ENCODE data around the gene TIMD4.

Gene TIMD4

DNA sequence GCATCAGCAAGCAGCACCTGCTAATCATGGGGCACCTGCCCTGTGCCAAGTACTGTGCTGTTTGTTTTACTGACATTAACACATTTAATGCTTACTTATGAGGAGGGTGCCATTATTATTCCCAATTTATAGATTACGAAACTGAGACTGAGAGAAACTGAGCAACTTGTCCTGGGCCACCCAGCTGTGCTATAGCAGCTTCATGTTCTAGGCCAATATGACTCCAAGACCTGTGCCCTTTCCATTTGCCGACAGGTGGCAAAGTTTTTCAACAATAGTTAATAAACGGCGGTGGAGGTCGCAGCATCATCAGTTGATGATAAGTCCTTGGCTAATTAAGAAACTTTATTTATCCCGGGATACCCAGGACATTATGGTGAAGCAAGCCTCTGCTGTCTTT is 55.4 kb downstream of the TIMD4 start:
- ATAC-seq, result no peak
- no peak for TF ChIP-seq CSDC2 (CRISPR knock-in tag; IDR thresholded peaks at IDR 0.05)

DNA sequence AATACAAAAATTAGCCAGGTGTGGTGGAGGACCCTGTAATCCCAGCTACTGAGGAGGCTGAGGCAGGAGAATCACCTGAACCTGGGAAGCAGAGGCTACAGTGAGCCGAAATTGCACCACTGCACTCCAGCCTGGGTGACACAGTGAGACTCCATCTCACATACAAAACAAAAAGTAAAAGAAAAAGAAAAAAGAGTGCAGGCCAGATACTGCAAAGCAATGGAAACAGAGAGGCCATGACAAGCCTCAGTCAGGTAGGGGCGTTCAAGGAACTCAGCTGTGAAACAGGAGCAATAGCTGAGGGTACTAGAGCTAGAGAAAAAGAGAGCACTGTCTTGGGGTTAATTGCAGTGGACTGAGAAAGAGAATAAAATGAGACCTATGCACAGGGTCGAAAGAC is 56.2 kb downstream of the TIMD4 start:
- no peak for ATAC-seq
- TF ChIP-seq BACH2 (CRISPR knock-in tag; IDR thresholded peaks at IDR 0.05; ENCODE audit: borderline replicate concordance) (no peak), ARNTL (CRISPR knock-in tag; IDR thresholded peaks at IDR 0.05; ENCODE audit: borderline replicate concordance, low read depth) (no peak), TCF4 (CRISPR knock-in tag; IDR thresholded peaks at IDR 0.05; ENCODE audit: borderline replicate concordance) (no peak), ESRRG (CRISPR knock-in tag; IDR thresholded peaks at IDR 0.05) (no peak)
- TF ChIP-seq, protein P1, sequence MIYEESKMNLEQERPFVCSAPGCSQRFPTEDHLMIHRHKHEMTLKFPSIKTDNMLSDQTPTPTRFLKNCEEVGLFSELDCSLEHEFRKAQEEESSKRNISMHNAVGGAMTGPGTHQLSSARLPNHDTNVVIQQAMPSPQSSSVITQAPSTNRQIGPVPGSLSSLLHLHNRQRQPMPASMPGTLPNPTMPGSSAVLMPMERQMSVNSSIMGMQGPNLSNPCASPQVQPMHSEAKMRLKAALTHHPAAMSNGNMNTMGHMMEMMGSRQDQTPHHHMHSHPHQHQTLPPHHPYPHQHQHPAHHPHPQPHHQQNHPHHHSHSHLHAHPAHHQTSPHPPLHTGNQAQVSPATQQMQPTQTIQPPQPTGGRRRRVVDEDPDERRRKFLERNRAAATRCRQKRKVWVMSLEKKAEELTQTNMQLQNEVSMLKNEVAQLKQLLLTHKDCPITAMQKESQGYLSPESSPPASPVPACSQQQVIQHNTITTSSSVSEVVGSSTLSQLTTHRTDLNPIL (CRISPR knock-in tag; IDR thresholded peaks at IDR 0.05; ENCODE audit: low read depth), result no peak

DNA sequence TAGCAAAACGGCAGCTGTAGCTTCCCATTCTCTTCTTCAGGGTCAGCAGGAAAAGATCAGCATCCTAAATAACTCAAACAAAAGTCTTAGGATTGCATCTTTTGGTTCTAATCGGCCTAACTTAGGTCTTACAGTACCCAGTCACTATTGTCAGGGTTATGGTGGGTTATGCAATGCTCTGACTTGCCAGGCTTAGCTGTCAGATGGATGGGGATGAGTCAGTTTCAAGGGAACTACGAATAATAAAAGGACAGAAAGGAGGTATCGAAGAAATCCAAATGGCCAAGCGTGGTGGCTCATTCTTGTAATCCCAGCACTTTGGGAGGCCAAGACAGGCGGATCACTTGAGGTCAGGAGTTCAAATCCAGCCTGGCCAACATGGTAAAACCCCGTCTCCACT is 66.5 kb downstream of the TIMD4 start:
- no peak for ATAC-seq
- no peak for TF ChIP-seq SNAI2 (CRISPR knock-in tag; IDR thresholded peaks at IDR 0.05)
- no peak for TF ChIP-seq ZNF70 (CRISPR knock-in tag; IDR thresholded peaks at IDR 0.05)
- no peak for TF ChIP-seq CSDC2 (CRISPR knock-in tag; IDR thresholded peaks at IDR 0.05)
- no peak for TF ChIP-seq OSR1 (CRISPR knock-in tag; IDR thresholded peaks at IDR 0.05)
- no peak for TF ChIP-seq RARB (CRISPR knock-in tag; IDR thresholded peaks at IDR 0.05)
- no peak for TF ChIP-seq TOX (CRISPR knock-in tag; IDR thresholded peaks at IDR 0.05; ENCODE audit: borderline replicate concordance)
- no peak for TF ChIP-seq ZNF565 (CRISPR knock-in tag; conservative IDR thresholded peaks at IDR 0.05; ENCODE audit: low read depth)
- no peak for TF ChIP-seq ISL1 (CRISPR knock-in tag; IDR thresholded peaks at IDR 0.05)

DNA sequence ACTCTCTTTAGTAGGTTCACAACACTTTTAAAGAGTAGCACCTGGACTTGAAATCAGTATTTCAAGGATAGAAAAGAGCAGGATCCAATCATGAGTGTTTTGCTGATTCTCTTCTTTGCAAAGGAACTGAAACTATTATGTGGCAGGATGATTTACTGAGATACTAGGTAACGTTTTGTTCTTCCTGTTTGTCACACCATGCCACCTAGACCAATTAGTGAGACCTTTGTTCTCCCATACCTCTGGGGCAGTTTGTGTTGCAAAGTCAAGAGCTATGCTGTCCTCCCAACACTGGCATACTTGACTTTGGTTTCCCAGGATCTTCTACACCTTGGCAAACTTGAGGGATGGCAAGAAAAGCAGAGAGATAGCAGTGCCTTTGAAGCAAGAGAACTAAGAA is 69.5 kb downstream of the TIMD4 start:
- no peak for ATAC-seq
- no peak for TF ChIP-seq ZNF70 (CRISPR knock-in tag; IDR thresholded peaks at IDR 0.05)
- no peak for TF ChIP-seq ZFP3 (CRISPR knock-in tag; IDR thresholded peaks at IDR 0.05)

DNA sequence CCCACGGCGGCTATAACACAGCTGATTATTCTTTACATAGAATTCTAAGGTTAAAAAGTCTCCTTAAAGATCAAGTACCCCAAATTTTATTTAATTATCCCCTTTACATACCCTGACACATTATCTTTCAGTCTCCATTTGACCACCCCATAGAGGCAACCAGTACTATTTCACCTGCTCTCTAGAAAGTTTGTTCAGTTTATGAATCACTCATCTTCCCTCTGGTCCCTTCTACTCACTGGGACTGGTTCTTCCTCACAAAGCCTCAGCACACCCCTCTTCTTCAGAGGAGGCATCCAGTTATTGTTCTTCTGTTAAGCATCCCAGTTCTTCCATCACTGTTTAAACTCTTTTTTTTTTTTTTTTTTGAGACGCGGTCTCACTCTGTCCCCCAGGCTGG is 70.2 kb downstream of the TIMD4 start:
- ATAC-seq, result no peak
- TF ChIP-seq TOX (CRISPR knock-in tag; IDR thresholded peaks at IDR 0.05; ENCODE audit: borderline replicate concordance), result no peak
- TF ChIP-seq, protein P1 (CRISPR knock-in tag; IDR thresholded peaks at IDR 0.05; ENCODE audit: low read depth), result no peak
- no peak for TF ChIP-seq ARNTL (CRISPR knock-in tag; IDR thresholded peaks at IDR 0.05; ENCODE audit: borderline replicate concordance, low read depth)
- no peak for TF ChIP-seq TCF4 (CRISPR knock-in tag; IDR thresholded peaks at IDR 0.05; ENCODE audit: borderline replicate concordance)
- no peak for TF ChIP-seq ZNF8 (CRISPR knock-in tag; IDR thresholded peaks at IDR 0.05)
- no peak for TF ChIP-seq RARB (CRISPR knock-in tag; IDR thresholded peaks at IDR 0.05)
- TF ChIP-seq ZFP3 (CRISPR knock-in tag; IDR thresholded peaks at IDR 0.05), result no peak
- no peak for TF ChIP-seq ISL1 (CRISPR knock-in tag; IDR thresholded peaks at IDR 0.05)
- TF ChIP-seq ZNF70 (CRISPR knock-in tag; IDR thresholded peaks at IDR 0.05), result no peak
- TF ChIP-seq ZNF565 (CRISPR knock-in tag; conservative IDR thresholded peaks at IDR 0.05; ENCODE audit: low read depth), result no peak
- no peak for TF ChIP-seq ESRRG (CRISPR knock-in tag; IDR thresholded peaks at IDR 0.05)
- no peak for TF ChIP-seq PPARA (CRISPR knock-in tag; IDR thresholded peaks at IDR 0.05; ENCODE audit: borderline replicate concordance)
- no peak for TF ChIP-seq SNAI2 (CRISPR knock-in tag; IDR thresholded peaks at IDR 0.05)
- TF ChIP-seq, protein P2, sequence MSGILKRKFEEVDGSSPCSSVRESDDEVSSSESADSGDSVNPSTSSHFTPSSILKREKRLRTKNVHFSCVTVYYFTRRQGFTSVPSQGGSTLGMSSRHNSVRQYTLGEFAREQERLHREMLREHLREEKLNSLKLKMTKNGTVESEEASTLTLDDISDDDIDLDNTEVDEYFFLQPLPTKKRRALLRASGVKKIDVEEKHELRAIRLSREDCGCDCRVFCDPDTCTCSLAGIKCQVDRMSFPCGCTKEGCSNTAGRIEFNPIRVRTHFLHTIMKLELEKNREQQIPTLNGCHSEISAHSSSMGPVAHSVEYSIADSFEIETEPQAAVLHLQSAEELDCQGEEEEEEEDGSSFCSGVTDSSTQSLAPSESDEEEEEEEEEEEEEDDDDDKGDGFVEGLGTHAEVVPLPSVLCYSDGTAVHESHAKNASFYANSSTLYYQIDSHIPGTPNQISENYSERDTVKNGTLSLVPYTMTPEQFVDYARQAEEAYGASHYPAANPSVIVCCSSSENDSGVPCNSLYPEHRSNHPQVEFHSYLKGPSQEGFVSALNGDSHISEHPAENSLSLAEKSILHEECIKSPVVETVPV (CRISPR knock-in tag; IDR thresholded peaks at IDR 0.05), result no peak
- TF ChIP-seq, protein P3, sequence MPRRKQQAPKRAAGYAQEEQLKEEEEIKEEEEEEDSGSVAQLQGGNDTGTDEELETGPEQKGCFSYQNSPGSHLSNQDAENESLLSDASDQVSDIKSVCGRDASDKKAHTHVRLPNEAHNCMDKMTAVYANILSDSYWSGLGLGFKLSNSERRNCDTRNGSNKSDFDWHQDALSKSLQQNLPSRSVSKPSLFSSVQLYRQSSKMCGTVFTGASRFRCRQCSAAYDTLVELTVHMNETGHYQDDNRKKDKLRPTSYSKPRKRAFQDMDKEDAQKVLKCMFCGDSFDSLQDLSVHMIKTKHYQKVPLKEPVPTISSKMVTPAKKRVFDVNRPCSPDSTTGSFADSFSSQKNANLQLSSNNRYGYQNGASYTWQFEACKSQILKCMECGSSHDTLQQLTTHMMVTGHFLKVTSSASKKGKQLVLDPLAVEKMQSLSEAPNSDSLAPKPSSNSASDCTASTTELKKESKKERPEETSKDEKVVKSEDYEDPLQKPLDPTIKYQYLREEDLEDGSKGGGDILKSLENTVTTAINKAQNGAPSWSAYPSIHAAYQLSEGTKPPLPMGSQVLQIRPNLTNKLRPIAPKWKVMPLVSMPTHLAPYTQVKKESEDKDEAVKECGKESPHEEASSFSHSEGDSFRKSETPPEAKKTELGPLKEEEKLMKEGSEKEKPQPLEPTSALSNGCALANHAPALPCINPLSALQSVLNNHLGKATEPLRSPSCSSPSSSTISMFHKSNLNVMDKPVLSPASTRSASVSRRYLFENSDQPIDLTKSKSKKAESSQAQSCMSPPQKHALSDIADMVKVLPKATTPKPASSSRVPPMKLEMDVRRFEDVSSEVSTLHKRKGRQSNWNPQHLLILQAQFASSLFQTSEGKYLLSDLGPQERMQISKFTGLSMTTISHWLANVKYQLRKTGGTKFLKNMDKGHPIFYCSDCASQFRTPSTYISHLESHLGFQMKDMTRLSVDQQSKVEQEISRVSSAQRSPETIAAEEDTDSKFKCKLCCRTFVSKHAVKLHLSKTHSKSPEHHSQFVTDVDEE (CRISPR knock-in tag; IDR thresholded peaks at IDR 0.05), result no peak
- no peak for TF ChIP-seq OSR1 (CRISPR knock-in tag; IDR thresholded peaks at IDR 0.05)
